Hematopoietic multipotent progenitor cell treated with erythropoietin and hydrocortisone succinate and interleukin-3 and kit ligand, for 8 days (in vitro differentiated cells): ENCODE results near the gene SLC22A23.

Experiments
- DNase-seq: peaks from one replicate; pipeline ENCODE4 v3.0.0-alpha.2; 2015

Gene SLC22A23

GRCh38 chr6:3444276-3445088 is 12.4 kb downstream of the SLC22A23 start:
- no peak for DNase-seq

GRCh38 chr6:3443221-3443515 is 13.7 kb downstream of the SLC22A23 start:
- DNase-seq, result no peak

- DNase-seq, result peak; percentile 87
These were observed 14.2 kb downstream of the SLC22A23 start for GRCh38 chr6:3442431-3443220.

DNA sequence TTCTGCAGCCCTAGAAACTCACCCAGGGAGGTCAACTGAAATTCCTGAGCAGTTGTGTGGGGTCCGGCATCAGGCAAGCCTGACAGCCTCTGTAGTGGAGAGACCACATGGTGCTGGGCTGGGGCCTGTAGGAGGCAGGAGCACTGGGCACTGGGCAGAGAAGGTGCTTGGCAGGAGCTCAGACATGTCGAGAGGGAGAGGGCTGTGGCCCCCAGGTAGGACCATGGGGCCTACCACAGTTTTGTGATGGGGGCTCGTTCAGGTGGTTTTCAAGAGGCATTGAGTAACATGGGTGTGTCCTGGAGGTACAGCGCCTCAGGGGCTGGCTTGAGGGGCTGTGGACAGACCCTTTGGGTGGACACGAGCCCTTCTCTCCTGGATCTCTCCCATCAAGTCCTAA is 15.9 kb downstream of the SLC22A23 start:
- no peak for DNase-seq

- no peak for DNase-seq
These were observed 16.9 kb downstream of the SLC22A23 start for GRCh38 chr6:3439961-3440360.

DNA sequence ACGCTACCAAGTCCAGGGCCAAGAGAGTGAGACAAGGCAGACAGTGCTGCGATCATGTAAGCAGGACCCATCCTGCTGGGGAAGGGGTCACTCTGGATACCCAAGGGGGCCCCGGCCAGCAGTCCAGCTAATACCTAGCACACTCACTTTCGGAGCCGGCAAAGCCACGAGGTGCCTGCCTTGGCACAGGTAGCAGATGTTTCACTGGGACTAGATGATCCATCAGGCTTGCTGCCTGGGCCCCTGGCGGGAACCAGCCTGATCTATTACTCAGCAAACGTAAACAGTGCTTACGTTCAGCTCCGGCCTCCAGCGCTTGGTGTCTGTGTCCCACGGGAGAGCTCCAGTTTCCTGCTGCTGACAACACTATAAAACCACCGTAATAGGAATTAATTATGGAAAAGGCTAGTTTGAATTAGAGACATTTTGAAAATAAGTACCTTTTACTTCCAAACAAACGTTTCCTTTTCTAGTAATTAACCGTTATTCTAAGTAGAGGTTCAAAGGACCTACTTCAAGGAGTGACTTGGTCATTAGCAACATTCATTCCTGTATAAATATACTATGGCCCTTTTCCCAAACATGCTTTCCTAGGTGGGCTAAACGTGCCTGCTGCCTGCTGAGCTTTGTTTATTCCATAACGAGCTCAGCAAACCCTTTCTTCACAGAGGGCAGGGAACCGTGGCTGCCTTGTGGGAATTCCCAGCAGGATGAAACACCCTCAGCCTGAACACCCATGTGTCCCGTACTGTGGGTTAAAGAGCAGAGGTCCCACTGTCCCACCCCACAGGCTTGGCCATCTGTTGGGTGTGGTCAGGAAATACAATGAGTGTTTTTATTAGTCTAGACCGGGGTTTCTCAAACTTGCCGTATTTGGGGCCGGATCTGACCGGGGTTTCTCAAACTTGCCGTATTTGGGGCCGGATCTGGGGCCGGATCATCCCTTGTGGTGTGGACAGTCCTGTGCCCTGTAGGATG is 18.4 kb downstream of the SLC22A23 start:
- no peak for DNase-seq

DNA sequence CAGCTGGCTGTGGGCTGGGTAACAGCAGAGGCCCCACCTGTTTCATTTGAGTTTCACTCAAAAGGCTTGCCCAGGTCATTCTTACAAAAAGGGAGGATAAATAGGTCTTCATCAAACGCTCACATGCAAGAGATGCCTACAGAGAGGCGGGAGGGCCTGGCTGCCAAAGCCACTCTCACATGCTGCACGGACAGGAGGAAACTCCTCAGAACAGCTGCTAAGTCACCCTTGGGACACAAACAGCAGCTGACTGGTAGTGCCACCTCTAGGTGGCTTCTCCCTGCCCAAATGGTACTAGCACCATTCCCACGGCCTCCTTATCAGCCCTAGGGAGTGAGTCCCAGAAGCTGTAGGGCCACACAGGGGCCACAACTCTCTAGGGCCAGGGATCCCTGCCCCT is 23.8 kb downstream of the SLC22A23 start:
- DNase-seq, result peak; percentile 70

DNA sequence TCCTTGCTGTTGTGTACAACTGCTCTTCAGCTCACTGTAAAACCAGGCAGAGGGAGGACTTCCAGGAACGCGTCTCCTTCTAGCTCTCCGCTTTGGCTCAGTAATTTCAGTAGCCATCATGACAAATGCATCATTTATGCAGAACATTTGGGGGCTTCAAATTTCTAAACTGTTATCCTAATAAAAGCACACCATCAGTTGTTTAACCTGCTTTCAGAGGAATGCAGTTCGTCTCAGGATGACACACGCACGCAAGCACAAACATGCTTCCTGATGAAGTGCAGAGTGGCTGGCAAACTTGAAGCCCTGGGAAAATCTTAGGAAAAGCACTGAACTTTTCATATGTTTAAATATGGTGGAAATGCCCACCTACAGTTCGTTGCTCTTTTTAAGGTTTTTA is 24.4 kb downstream of the SLC22A23 start:
- no peak for DNase-seq

DNA sequence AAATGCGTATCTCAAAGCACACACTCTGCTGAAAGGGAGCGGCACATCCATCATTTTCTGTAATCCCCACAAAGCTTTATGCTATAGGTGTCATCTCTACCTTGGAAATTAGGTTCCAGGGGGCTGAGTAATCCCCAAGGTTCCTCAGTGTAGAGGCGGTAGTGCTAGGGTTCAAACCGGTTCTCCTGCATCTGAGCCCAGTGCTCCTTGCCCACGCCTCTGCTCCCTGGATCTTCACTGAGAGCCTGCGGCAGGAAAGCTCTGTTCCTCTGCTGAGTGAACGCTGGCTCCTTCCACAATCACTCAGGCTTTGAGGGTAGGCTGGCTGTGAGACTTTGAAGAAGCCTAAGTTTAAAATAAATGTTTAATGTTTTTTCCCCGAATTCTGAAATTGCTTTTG is 24.9 kb downstream of the SLC22A23 start:
- no peak for DNase-seq

DNA sequence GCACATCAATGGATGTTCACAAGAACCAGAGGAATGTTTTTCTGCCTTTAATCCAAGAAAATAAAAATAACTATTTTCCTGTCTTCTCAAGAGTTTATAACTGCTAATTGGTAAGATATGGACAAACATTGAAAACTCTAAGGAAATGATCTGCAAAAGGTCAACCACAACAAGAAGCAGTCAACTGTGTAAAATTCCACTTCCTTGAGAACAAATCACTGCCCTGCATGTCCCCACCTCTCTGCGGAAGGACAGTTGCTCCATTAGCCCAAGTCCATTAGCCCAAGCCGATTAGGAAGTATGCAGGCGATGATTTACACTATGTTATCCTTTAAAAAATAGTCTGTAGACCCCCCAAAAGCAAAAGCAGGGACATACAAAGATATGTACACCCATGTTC is 27.6 kb downstream of the SLC22A23 start:
- DNase-seq, result no peak

DNA sequence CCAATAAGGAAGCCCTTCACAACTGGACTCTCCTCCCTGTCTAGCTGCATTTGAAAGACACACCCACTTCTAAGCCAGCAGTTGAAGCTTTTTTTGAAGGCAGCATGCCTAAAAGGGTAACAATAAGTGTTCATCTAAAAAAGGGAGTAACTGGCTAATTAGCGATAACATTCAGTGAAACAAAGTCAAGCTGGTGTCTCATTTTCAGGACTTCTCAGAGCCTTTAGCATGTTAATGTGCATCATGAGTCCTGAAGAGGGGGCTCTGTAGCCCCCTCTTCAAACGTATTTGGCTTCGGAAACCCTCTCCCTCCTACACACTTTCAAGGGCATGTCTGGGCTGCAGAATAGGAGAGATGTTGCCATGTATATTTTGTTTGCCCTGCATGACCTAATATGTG is 28.1 kb downstream of the SLC22A23 start:
- DNase-seq, result peak; percentile 33

GRCh38 chr6:3428247-3428646 is 28.6 kb downstream of the SLC22A23 start:
- no peak for DNase-seq

- DNase-seq, result peak; percentile 95
These were observed 29.2 kb downstream of the SLC22A23 start for GRCh38 chr6:3427687-3428085.

DNA sequence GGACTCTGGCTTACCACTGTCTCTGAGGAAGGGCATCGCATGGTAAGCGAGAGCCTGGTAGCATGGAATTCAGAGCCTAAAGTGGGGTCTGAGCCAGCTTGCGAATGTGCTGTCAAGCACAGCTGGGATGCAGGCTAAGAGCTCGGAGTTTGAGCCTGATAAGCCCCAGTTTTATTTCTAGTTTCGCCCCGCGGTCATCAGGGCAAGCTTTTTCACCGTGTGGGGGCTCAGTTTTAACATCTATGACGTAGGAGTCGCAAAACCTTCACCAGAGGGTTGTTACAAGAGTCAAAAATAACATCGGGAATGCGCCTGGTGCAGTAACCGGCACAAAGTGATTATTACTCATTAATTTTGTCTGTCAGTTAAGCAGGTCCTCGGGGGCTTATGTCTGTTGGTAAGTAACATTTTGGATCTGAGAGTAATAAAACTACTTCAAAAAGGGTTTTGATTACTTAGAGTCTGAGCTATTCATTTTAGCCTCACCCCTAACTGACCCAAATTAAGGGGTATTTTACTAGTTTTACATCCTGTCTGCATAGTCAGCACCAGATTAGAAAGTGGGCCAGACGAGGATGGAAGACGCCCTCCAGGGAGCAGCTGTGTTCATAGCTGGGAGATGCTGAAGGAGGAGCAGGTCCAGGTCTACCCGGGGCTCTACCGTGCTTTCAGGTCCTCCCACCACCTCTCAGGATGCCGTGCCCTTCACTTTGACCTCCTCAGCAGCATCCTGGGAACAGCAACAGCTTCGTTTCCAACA is 29.7 kb downstream of the SLC22A23 start:
- DNase-seq, result no peak

DNA sequence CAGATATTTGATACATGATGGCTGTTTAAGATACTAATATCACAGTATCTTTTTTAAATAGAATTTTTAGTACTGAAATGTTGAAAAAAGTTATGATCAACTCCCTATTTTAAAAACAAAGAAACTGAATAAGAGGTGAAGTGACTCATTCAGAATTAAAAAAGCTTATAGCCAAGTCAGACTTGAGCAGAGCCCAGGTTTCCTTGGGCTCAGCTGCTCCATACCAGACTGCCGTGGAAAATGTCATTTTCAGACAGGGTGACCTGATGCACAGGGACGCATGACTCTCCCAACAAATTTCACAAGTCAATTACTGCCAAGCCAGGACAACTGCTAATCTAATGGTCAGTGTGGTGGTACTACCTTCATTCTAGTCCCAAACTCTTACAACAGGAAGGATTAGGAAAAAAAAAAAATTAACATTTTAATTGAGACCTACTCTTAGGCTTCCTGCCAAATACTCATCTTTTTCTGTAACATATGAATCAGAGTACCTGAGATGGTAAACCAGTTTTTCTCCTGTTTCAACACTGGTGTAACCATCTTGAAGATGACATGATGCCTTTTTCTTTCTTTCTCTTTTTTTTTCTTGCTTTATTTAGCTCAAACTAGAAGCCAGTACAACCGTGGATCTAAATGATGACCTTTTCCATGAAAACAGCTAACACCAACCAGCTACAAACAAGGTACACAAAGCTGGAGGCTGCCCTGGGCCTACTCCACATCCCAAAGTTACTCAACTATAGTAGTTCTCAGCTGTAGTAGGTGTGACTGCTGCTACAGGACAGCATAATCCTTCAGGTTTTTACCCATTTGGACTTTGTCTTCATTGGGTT is 30.5 kb downstream of the SLC22A23 start:
- no peak for DNase-seq

DNA sequence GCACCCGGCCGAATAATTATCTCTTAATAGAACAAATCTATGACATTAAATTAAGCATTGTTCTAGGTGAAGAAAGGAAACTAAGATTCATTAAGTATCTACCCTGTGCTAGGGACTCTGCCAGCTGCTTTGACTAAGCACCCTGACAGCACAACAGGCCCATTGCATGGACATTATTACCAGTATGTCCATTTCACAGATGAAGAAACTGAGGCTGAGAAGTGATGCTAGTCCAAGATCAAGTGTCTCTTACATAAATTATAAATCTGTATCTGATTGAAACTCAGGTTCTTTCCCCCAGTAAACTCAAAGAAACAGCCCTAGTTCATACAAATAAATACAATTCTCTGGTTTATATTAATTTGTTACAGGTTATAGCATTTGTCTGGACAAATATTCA is 31.3 kb downstream of the SLC22A23 start:
- no peak for DNase-seq

DNA sequence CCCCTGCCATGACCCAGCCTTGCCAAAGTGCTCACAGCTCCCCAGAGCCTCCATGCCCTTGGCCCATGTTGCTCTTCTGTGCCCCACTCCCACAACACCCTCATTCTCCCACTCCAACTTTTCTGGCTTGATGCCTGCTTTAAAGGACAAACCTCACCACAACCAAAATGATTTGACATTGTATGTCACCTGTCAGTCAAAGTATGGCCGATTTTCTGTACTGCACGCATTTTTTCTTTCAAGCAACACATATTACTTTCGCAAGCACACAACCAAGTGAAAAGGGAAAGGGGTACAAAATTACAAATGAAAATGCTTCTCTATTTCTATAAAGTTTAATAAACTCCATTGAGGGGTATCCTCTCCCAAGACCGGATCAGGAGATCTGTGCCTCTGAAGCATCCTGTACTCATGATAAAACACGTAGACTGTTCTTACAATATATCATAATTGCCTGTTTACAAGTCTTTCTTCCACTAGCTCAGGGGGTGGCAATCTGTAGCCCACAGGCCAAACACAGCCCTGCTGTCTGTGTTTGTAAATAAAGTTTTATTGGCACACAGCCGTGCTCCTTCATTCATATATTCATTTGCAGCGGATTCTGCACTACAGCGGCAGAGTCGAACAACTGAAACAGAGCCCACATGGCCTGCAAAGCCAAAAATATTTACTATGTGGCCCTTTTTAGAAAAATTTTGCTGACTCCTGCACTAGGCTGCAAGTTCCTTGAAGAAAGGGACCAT is 32.5 kb downstream of the SLC22A23 start:
- no peak for DNase-seq

DNA sequence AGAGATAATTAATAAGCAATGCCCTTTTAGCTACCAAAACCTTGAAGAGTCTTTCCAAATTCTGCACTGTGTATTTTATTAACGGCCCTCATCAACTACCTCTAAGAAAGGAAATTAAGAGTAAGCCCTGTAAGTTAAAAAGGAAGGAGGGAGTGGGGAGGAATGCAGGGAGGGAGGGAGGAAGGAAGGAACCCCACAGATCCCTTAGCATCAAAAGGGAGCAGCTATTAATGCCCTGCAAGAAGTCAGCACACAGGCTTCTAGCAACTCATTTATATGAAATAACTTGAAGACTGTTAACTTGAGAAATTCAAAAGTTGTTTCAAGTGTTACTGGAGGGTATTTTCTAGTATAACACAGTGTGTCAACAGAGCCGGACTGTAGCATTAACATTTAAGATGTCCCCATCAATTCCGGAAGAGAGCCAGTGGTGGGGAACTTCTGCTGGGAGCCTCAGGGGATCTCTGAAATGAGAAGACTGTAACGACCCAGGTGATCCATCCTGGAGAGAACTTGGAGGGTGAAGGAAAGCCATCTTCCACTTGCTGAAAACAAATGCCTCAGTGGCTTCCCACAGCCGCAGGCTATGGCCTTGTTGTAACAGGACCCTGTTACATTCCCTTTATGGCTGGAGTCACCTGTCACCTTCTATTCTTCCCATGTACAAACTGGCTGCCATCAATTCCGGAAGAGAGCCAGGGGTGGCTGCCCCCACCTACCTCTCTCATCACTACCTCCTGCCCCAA is 33.2 kb downstream of the SLC22A23 start:
- no peak for DNase-seq

- no peak for DNase-seq
These were observed 34.3 kb downstream of the SLC22A23 start for GRCh38 chr6:3422435-3423070.
